ENCODE measurements around the gene P4HB. TPM values are rescaled to one million over a fixed set of nuclear protein-coding genes. Genes with fewer than 3 reads are reported as not detected.

P4HB gene
- polyA plus RNA-seq, 1 donor, result 425 TPM

DNA sequence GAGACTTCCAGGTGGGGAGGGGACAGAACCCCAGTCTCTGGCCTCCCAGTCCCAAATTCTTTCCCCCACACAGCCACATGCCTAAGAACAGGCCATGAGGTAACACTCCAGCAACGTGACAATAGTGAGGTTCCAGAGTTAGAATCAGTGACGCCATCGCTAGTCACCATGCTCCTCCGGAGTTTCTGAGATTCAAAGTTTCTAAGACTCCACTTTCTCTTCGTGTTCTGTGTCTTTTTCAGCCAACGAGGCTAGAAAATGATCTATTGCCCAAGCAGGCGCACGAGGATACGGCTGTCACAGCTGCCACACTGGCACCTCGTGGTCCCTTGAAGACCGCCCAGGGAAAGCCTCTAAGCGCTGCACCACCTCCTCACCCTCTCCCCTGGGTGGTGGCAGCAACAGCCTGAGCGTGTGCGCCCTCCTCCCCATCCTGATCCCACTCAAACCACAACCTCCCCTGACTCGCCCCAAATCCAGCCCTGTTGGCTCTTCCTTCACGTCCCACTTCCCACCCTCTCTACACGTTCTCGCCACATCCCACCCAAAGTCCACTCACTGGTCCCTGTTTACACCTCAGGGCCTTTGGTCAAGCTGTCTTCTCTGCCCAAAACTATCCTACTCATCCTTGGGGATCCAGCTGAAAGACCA, 28.3 kb downstream of the P4HB start:
- DNase-seq, result no peak

DNA sequence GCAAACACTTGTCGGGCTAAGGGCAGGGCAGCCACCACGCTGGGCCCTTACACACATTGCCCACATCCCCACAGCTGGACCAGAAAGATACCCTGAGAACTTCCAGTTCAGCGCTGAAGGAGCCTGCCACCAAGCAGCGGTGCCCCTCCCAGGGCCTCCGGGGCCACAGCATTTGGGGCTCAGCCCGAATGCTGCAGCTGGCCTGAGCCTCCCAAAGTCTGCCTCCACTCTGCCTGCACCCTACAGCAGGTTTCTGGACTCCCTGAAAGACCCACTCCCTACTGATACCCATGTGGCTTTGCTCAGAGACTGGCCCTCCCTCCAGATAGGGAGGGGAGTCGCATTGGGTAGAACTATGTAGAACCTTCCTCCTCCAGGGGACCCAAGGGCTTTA, 28.8 kb downstream of the P4HB start:
- DNase-seq, result no peak

DNA sequence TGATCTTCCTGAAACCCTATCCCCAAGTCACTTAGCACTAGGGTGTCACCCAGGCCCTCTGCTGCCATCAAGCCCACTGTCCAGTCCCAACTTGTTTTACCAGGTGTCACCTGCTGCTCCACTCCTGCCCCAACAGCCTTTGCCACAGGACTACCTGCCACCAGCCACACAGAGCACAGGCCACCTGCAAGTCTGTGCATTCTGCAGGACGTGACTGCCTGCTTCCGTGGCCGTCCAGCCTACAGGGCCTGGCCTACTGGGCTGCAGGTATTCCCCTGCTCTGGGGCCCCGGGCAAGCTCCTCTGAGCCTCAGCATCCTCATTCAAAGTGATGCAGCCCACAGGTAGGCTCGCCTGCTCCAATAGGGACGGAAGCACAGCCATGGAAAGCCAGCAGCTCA, 30.5 kb downstream of the P4HB start:
- DNase-seq, result no peak

DNA sequence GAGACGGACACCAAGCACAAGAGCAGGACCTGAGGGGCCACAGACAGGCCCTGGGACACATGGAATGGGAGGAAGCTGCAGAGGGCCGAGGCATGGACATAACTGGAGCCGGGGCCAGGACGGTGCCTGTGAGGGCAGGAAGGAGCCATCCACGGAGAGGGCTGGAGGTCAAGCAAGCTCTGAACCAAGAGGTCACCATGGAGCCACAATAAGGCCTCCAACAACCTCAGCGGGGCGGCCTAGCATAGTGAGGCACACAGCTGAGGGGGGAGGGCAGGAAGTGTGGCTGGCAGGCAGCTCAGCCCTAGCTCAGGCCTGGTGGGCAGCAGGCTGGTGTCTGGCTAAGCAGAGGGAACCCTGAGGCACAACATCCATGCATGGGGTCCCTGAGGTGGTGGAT, 31.7 kb downstream of the P4HB start:
- no peak for DNase-seq

DNA sequence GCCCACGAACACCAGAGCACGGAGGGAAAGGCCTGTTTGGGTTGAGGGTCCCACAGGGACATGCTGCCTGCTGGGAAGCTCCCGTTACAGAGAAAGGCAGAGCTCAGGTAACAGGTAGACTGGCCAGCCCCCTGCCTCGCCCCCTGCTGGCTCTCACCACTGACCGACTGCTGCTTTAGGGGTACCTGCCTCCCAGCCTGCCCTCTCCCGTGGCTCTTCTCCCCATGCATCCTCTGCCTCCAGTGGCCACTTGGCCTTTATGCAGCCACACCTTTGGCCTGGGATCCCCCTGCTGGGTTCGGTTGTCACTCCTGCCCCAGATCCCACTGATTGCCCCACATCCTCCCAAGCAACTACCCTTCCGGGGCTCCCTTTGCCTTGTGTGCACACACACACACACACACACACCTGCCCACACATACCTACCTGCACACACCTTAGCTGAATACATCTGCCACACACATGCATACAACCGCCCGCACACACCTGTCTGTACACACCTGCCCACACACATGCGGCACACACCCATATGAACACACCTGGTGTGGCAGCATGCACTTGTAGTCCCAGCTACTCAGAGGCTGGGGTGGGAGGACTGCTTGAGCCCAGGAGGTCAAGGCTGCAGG, 34.4 kb downstream of the P4HB start:
- DNase-seq, result no peak

DNA sequence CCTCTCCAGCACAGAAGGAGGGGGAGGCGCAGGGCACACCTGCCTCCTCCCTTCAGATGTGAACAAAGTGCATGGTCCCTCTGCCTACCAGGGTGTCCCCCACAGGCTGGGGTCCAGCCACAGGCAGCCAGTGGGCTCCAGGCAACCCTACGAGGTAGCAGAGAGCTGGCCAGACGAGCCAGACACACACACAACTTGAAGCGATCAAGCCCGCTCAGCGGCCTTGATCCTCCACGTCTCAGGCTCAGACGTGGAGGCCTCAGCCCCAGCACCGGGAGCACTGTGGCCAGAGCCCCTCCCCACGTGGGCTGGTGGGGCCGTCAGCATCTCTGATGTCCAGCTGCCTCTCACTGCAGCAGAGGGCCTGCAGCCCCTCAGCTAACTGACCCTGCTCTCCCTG, 35.7 kb downstream of the P4HB start:
- DNase-seq, result no peak

DNA sequence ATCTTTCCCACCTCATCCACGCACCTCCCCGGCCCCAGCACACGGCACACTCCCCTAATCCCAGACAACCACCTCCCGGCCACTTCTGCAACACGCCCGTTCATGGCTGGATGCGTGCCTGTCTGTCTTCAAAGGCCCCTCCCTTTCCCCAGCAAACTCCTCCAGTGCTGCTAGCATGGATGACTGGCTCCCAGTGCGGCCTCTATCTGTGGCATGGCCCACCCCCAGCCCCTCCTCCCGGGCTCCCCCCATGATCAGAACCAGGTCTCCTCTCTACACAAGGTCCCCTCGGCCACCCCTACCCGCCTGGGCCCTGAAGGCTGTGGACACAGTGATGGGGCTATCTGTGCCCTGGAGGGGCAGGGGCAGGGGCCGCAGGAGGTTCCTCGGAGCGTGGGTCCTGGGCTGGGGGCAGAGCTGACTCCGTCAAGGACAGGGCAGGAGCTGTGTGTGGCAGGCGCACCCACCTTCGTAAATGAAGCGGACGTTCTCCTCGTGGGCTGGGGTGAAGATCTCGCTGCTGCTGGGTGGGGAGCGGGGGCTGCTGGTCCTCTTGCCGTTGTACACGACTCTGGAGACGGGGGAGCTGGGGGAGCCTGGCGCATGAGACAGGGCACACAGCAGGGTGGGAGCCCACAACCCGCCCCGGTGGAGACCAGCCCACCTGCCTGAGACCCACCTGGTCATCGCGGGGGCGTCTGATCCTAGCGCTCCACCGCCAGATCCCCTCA, 36.4 kb downstream of the P4HB start:
- DNase-seq, result no peak

DNA sequence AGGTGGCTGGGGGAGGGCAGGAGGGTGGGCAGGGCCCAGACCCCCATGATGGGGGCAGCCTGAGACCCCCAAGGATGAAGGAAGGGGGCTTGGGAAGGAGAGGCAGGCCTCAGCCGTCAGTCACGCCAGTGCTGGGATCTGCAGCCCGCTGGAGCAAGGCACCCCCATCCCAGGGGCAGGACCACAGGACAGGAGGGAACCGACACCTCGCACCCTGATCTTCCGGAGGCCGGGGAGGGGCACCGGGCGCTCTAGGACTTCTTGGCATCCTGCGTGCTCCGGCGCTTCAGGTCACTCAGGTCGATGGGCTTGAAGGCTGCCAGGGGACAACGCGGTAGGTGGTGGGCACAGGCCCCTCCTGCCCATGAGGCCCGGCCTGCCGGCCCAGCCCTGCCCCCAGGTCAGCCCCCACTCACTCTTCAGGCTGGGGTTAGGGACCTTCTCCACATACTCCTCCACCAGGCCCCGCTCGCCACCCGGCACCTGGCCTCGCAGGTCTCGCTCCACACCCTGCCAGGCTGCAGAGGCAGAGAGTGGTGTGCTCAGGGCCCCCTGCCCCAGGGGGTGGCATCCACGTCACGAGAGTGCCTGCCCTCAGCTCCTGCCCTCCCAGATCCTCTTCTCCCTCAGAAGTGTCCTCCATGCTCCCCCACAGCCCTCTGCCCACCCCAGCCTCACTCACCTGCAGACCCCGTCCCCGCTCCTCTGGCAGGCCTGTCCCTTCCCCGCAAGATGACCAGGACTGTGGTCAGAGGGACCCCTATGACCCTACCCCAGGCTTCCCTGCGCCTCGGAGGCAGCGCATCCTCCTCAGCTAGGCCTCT, 37.1 kb downstream of the P4HB start:
- DNase-seq, result no peak

DNA sequence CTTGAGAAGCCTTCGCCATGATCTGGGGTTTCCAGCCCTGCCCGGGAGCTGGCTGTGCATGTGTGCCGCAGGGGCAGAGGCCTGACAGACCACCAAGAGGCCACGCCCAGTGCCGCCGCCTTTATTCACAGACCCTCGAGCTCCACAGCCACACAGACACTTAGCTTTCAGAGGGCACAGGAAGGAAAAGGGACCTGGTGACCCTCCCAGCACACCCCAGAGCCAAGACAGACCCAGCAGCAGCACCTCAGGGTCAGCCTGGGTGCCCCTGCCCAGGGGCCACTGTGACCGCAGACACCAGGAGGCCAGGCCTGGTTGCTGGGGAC, 38.1 kb downstream of the P4HB start:
- DNase-seq, result no peak

DNA sequence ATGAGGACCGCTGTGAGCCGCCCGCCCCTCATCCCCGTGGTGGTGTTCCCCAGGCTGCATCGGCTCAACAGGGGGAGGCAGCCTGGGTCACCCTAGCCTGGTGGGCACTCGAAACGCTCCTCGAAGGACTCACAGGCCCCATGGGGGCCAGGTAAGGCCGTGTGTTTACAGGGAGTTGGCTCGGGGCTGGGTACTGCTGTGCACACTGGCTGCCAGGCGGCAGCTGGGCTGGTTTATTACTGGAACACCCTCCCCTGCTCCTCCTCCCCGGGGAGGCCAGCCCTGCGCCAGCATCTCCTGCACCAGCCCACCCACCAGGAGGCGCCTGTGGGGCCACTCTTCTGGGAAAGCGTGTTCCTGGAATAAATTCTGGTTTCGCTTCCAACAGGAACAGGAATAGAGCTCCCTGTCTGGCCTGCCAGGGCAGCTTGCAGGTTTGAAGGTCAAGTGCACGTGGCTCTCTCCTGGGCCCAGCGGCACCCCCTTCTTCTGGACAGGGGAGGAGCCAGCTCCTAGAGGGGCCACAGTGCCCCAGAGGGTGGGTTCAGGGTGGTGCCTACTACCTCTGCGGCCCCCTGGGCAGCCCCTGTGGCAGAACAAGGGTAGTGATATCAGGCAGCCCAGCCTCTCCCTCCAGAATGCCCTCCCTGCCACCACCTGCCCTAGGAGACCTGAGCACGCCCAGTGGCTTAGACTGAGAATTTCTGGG, 38.6 kb downstream of the P4HB start:
- no peak for DNase-seq

DNA sequence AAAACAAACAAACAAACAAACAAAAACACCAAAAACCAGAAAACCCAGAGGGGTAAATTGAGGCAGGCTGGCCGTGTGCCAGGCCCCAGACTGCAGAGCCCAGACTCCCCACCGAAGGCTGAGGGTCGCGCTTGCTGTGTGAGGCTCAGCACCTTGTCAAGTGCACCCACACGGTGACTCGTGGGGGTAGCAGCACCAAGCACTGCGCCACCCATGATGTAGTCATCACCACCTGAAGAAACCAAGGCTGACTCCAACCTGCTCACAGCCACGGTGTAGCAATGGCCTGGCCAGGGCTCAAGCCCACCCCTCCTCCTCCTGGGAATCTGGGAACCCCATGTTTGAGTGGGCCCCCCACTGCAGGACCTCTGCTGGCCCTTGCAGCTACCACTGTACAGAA, 39.2 kb downstream of the P4HB start:
- no peak for DNase-seq

DNA sequence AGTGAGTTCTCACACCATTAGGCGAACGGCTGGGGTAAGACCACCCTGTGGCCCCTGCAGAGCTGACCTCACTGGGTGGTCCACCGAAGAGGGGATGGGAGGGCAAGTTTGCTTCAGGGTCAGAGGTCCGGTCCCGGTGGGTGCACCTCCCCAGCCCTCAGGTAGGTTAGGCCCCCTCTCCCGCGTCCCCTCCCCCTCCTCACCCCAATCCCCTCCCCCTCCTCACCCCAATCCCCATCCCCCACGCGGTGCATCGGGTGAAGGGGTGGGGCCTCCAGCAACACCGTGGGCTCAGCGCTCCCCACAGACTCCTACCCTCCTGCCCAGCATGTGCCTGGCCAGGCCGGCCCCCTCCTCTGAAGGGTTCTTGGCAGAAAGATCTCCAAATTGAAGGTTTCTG, 40.6 kb downstream of the P4HB start:
- no peak for DNase-seq

DNA sequence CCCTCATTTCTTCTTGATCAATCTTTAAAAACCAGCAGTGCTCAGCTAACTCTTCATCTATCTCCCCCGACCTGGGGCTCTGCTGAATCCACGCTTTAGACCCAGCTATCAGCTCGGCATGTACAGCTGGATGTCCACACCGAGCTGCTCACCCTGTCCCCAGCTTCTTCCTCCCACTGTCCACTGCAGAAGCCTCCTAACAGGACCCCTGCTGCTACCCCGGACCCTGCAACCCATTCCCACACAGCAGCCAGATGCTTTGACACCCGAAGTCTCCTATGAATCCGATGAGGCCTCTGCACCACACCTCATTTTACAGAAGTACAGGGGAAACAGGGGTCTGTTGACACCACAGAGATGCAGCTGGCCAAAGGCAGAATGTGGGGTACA, 42.6 kb downstream of the P4HB start:
- no peak for DNase-seq

DNA sequence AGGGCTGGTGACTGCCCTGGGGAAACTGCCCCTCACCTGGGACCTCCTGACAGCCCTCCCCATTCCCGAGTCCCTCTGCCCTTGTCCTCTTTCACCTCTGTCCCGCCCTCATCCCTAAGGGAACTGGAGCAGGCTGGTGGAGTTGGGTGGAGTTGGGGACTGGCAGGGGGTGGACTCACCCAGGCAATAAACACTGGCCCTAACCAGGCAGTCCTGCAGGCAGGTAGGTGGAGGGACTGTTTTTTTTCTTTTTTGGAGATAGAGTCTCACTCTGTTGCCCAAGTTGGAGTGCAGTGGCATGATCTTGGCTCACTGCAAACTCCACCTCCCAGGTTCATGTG, 44.7 kb downstream of the P4HB start:
- DNase-seq, result no peak

DNA sequence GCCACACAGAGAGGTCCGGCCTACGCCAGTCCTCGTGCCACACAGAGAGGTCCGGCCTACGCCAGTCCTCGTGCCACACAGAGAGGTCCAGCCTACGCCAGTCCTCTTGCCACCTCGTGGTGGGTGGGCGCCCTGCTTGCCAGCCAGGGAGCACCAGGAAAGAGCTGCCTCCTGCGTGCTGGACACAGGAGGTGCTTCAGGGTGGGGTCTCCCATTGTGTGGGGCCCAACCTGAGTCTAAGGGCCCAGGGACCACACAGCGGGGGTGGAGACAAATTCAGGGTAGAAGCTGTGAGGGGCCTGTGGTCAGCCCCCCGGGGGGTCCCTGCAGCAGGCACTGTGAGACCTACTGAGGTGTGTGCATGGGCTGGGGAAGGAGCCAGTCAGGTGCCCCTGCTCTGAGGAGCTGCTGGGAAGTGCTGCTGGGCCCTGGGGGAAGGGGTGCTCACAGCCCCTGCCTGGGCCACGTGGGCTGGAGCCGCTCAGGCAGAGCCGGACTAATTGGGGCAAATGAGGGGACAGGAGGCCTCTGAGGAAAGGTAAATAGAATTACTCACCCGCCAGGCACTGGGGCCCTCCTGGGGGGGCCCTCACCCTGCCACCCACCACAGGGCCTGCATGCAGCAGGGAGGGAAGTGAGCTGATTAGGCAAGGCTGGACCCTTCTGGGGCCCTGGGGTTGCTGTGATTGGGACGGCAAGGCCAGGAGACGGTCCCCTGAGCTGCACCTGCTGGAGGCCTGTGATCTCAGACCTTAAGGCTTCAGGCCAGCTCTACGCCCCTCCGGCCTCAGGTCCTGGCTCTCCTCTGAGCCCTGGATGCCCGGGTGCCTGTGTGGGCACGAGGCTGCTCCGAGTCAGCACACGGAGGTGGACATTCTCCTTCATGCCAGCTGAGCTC, 45.3 kb downstream of the P4HB start:
- DNase-seq, result peak; percentile 57

DNA sequence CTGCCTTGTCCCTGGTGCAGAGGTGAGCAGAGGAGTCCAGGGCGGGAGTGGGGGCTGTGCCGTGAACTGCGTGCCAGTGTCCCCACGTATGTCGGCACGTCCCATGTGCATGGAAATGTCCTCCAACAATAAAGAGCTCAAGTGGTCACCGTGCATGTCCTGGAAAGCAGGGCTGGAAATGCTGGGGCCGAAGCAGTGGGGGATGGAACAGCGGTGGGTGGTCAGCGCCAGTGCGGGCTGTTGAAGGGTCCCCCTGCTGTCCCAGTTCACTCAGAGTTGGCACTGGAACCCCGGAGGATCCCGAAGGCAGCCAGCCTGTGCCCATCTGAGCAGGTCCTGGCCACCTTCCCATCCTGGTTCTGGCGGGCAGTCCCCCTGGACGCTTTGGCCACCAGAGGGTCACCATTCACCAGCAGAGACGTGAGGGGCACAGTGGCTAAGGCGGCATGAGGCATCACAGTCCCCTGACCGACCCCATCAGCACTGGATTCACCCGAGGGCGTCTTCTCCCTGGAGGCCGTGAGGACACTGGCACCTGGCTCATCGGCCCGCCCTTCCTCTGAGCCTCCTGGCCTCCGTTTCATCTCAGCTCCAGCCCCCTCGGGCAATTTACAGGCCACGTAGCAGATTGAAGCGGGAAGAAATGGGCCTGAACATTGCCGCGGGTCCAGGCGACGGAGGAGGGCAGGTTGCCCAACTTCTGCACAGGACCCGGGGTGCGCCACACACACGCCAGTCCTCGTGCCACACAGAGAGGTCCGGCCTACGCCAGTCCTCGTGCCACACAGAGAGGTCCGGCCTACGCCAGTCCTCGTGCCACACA, 46.3 kb downstream of the P4HB start:
- no peak for DNase-seq

DNA sequence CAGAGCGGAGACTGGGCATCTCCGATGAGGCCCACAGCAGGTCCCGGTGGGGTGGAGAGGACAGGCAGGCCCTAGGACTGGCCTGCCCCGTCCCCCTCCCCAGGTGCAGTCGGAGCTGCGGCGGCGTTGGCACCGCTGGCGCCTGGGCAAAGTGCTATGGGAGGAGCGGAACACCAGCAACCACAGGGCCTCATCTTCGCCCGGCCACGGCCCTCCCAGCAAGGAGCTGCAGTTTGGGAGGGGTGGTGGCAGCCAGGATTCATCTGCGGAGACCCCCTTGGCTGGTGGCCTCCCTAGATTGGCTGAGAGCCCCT, 47.0 kb downstream of the P4HB start:
- no peak for DNase-seq

DNA sequence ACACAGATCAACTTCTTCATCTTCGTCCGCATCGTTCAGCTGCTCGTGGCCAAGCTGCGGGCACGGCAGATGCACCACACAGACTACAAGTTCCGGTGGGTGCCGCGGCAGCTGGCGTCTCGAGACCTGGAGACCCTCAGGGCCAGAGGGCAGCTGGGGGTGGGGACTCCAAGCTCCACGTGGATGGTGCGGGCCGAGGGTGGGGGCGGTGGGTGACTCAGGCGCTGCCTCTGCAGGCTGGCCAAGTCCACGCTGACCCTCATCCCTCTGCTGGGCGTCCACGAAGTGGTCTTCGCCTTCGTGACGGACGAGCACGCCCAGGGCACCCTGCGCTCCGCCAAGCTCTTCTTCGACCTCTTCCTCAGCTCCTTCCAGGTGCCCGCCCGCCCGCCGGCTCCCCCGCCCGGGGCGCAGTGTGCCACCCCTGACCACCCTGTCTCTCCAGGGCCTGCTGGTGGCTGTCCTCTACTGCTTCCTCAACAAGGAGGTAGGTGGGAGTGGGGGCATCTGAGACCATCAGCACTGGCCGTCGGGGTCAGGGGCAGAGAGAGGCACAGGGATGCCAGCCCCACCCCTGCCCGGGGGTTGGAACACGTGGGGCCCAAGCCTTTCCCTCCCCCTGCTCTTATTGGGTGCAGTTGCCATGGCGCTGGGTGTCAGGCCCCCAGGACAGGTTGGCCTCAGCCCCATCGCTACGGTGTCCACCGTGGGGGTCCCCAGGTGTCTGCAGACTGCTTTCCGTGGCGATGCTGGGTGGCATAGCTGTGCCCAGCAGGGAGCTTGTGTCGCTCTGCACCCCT, 47.6 kb downstream of the P4HB start:
- no peak for DNase-seq

DNA sequence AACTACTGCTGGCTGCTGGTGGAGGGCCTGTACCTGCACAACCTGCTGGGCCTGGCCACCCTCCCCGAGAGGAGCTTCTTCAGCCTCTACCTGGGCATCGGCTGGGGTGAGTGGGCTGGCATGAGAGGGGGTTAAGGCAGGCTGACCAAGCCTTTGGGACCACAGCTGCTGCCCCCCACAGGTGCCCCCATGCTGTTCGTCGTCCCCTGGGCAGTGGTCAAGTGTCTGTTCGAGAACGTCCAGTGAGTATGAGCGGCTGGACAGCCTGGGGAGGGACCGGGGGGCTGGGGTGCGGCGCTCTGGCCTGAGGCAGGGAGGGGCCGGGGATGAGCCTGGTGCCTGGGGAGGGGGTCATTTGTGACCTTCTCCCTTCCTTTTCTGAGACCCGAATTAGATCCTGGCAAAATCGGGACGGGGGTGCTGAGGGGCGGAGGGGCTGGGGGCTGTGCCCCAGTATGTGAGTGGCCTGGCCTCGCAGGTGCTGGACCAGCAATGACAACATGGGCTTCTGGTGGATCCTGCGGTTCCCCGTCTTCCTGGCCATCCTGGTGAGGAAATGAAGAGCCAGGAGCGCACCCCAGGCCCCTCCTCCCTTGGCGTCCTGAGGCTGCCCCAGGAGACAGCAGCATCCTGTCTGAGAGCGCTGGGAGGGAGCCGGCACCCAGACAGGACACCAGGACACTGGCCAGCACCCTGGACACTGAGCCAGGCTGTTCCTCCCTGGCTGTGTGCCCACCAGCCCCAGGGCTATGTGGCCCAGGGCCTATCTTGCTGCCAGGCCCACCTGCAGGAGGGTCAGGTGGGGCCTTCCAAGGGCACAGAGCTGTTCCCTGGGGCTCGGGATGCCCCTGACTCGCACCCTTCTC, 48.4 kb downstream of the P4HB start:
- DNase-seq, result no peak

All from left kidney (tissue), 2 donors.